Breast epithelium (tissue), 3 donors: Measurements from ENCODE around the gene CRLF1.

Experiments used
- CTCF ChIP-seq, 3 donors: fragments of 450-650 bp; IDR thresholded peaks; one replicate each; pipeline ENCODE4 v1.5.1; 2016 to 2017; ENCODE audit warnings: antibody characterized with exemption in 3 of 3, mild to moderate bottlenecking in 3 of 3, moderate library complexity in 3 of 3
- POLR2A ChIP-seq: fragments of 450-650 bp; IDR thresholded peaks from one replicate; pipeline ENCODE4 v1.6.1; 2016; ENCODE audit warnings: antibody characterized with exemption, mild to moderate bottlenecking, moderate library complexity
- POLR2AphosphoS5 ChIP-seq, 3 donors: sonication (generic); formaldehyde crosslinking; IDR thresholded peaks; one replicate each; pipeline ENCODE4 v1.6.1; 2017; ENCODE audit warnings: antibody characterized with exemption in 3 of 3

GRCh38 chr19:18647371-18647767 lies 40.8 kb upstream of the CRLF1 start:
- TF ChIP-seq CTCF (IDR thresholded peaks at IDR 0.05) = no peak
- TF ChIP-seq POLR2A = no peak
- no peak for TF ChIP-seq POLR2AphosphoS5 (IDR thresholded peaks at IDR 0.05)
